GM08714 (cell line): ENCODE results near the gene INSIG1.

Source experiments
- H3K4me3 ChIP-seq: fragments of 200-500 bp; sonication (Bioruptor generic); 2 replicates; pipeline ENCODE4 v1.5.1; 2014; ENCODE audit warnings: mild to moderate bottlenecking, low read length, inconsistent platforms
- ZNF274 ChIP-seq: IDR thresholded peaks from 2 replicates; pipeline ENCODE4 v1.6.1; 2012; ENCODE audit warnings: mild to moderate bottlenecking, low read depth, low read length

The INSIG1 gene

DNA sequence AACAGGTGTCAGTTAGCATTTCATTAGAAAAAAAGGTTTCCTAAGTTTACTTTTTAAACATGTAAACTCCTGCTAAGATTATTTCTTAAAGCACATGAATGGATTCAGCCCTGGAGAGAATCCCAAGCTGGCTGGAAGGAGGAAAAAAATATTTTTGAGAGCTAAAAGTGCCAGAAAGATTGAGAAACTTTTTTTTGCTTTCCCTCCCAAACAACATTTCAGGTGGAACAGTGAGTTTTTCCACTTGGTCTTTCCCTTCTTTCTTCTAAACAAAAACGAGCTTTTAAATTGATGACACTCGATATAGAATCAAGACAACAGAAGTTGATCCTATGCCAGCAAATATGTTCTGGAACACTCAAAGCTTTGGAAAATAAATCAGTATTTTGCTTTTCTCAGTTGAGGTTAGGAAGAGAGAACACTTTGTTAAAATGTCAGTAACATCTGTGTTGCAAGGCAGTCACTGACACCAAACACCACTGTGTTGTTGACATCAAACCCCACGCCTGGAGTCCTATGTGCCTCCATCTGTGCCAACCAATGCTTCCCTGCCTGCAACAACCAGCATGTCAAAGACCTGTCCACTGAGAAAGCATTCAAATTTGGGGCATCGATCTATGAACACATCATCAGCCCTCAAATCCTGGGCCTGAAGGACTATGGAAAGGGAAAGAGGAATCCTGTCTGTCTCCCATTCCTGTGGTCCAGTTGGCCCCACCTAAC, 22.9 kb upstream of the INSIG1 start:
- TF ChIP-seq ZNF274: no peak
- no peak overlapping the region for H3K4me3 ChIP-seq

- no peak for TF ChIP-seq ZNF274
- no peak overlapping the region for H3K4me3 ChIP-seq
These were observed 21.5 kb upstream of the INSIG1 start for GRCh38 chr7:155276042-155276799.

GRCh38 chr7:155276800-155277375, 20.8 kb upstream of the INSIG1 start:
- no peak for TF ChIP-seq ZNF274
- H3K4me3 ChIP-seq: no peak overlapping the region

GRCh38 chr7:155277385-155277994, 20.2 kb upstream of the INSIG1 start:
- TF ChIP-seq ZNF274: no peak

GRCh38 chr7:155278921-155279320, 18.8 kb upstream of the INSIG1 start:
- TF ChIP-seq ZNF274: no peak
- no peak overlapping the region for H3K4me3 ChIP-seq

More at GRCh38 chr7:155277385-155277994, 20.2 kb upstream of the INSIG1 start:
- H3K4me3 ChIP-seq: no peak overlapping the region

DNA sequence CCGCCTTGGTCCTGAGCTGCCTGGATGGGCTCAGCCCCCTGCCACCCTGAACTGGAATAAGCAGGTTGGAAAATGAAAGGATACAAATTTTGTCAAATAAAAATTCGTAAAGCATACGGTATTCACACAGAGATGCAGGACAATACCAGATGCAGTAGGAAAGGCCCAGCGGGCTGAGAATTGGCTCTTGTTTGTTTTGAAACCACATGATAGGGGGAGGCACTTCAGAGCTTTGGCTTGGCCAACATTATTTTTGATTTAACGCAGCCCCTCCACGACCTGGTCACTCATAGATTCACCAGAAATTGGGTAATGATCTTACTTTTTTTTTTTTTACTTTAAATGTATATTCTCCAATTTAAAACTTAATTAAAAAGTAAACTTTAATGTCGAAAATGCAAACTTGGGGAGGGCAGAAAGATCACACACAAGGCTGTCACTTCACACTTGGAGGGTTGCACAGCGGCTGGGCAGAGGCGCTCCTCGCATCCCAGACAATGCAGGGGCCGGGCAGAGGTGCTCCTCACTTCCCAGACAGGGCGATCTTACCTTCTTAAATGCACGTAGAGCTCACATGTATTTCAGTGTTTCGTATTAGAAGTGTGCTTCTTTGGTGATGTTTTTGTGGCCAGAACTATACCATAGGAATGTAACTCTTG, 17.8 kb upstream of the INSIG1 start:
- TF ChIP-seq ZNF274: no peak
- no peak overlapping the region for H3K4me3 ChIP-seq

- TF ChIP-seq ZNF274: no peak
- H3K4me3 ChIP-seq: no peak overlapping the region
These were observed 17.0 kb upstream of the INSIG1 start for GRCh38 chr7:155280446-155281397.

- TF ChIP-seq ZNF274: no peak
- no peak overlapping the region for H3K4me3 ChIP-seq
These were observed 16.2 kb upstream of the INSIG1 start for GRCh38 chr7:155281398-155281969.

- H3K4me3 ChIP-seq: no peak overlapping the region
- TF ChIP-seq ZNF274: no peak
These were observed 15.0 kb upstream of the INSIG1 start for GRCh38 chr7:155282671-155283070.

DNA sequence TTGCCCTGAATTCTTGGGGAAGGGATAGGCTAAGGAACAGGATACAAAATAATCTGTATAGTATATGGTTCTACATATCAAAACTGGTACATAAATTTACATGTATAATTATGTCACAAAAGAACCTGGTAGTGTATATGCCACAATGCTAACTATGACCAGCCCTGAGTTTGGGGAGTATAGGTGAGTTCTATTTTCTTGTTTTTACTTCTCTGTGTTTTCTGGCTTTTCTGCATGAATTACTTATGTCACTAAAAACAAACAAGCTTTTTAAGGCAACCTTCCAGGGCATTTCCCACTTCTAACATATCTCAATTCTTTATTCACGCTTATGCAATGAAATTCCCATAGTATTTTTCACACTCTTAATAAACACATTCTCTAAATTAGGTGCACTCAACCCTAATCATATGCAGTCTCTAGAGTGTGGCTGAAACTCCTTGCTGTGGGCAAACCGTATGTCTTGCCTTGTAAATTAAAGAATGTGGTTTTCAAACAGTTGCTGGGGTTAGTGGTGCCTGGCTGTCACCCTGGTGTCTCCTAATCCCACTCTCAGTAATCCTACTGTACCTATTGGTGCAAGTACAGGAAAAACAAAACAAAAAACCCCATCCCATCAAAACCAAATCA, 14.0 kb upstream of the INSIG1 start:
- H3K4me3 ChIP-seq: no peak overlapping the region
- no peak for TF ChIP-seq ZNF274

DNA sequence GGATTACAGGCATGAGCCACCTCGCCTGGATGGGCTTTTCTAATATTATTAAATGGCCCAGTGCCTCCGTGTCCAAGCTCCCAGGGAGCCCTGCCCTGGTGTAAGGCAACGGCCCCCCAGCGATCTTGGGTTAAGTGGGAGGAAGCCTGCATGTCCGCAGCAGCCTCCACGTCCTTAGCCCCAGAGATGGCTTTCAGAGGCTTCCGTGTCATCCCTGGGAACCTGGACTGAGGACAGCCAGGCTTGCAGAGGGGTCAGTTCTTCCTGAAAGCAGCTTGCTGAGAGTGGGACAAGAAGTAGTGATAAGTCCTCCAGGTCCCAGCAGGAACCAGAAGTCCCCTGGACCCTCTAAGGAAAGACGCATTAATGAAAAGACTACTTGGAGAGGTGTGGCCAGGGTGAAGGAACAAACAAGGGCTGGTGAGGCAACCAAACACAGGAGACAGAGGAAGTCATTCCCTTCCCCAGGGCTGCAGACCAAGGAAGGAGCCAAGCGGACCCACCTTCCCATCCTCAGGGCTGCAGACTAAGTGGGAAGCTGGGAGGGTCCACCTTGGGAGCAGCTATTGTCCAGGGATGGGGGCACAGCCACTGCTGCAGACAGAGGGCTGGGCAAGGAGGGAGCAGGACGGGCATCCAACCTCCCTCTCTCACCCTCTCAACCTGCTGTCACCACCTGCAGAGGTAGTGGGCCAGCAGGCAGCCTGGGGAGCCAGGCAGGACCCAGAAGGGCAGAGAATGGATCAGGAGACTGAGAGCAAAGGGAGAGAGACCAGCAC, 13.0 kb upstream of the INSIG1 start:
- TF ChIP-seq ZNF274: no peak
- H3K4me3 ChIP-seq: no peak overlapping the region

DNA sequence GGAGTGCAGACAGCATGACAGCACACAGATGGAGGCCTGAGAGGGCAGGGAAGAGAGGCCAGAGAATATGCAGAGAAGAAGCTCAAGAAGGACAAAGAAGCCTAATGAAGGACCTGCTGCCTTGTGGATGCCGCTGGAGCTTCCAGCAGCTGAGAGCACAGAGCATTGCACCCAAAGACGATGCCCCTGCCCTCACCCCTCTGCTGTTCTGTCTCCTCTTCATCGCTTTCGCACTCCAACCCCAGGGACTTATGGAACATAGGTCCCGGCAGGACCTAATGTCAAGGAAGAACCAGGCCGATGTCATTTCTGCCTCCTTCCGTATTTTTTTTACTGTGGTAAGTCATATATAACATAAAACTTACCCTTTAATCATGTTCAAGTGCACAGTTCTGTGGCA, 12.3 kb upstream of the INSIG1 start:
- no peak for TF ChIP-seq ZNF274
- no peak overlapping the region for H3K4me3 ChIP-seq
